Parathyroid adenoma (tissue), 2 donors: ENCODE measurements around the gene MBNL1.

Experiments
- H2AFZ ChIP-seq: fragments of 300-600 bp; sonication (generic); one replicate; pipeline ENCODE4 v1.7.0; 2017; ENCODE audit warnings: antibody characterized with exemption, mild to moderate bottlenecking
- H3K27ac ChIP-seq: fragments of 300-600 bp; sonication (generic); one replicate; pipeline ENCODE4 v1.7.0; 2017
- H3K27me3 ChIP-seq: fragments of 300-600 bp; sonication (generic); one replicate; pipeline ENCODE4 v1.7.0; 2017; ENCODE audit warnings: low read length; ENCODE audit not compliant: control insufficient read depth, insufficient read depth
- H3K36me3 ChIP-seq: fragments of 300-600 bp; sonication (generic); one replicate; pipeline ENCODE4 v1.7.0; 2017; ENCODE audit warnings: low read length; ENCODE audit not compliant: control insufficient read depth, insufficient read depth
- H3K4me1 ChIP-seq: fragments of 300-600 bp; sonication (generic); one replicate; pipeline ENCODE4 v1.7.0; 2017; ENCODE audit warnings: control low read depth
- H3K4me2 ChIP-seq: fragments of 300-600 bp; sonication (generic); one replicate; pipeline ENCODE4 v1.7.0; 2017; ENCODE audit warnings: low read length
- H3K4me3 ChIP-seq: fragments of 300-600 bp; sonication (generic); one replicate; pipeline ENCODE4 v1.7.0; 2017; ENCODE audit warnings: low read depth, low read length
- H3K79me2 ChIP-seq: fragments of 300-600 bp; sonication (generic); one replicate; pipeline ENCODE4 v1.7.0; 2017; ENCODE audit warnings: control low read depth
- H3K9ac ChIP-seq: fragments of 300-600 bp; sonication (generic); one replicate; pipeline ENCODE4 v1.7.0; 2017; ENCODE audit warnings: mild to moderate bottlenecking
- H3K9me3 ChIP-seq: fragments of 300-600 bp; sonication (generic); one replicate; pipeline ENCODE4 v1.7.0; 2017; ENCODE audit warnings: low read length; ENCODE audit not compliant: control insufficient read depth
- TF ChIP-seq, protein P1 (sequence below): fragments of 300-600 bp; sonication (generic); IDR thresholded peaks from one replicate; pipeline ENCODE4 v1.7.0; 2017; ENCODE audit warnings: antibody characterized with exemption, mild to moderate bottlenecking
- donor health status: primary hyperparathyroidism.

The MBNL1 gene

GRCh38 chr3:152264378-152264777 is 4.4 kb upstream of the MBNL1 start:
- H3K9ac ChIP-seq = no peak overlapping the region
- no peak overlapping the region for H2AFZ ChIP-seq

DNA sequence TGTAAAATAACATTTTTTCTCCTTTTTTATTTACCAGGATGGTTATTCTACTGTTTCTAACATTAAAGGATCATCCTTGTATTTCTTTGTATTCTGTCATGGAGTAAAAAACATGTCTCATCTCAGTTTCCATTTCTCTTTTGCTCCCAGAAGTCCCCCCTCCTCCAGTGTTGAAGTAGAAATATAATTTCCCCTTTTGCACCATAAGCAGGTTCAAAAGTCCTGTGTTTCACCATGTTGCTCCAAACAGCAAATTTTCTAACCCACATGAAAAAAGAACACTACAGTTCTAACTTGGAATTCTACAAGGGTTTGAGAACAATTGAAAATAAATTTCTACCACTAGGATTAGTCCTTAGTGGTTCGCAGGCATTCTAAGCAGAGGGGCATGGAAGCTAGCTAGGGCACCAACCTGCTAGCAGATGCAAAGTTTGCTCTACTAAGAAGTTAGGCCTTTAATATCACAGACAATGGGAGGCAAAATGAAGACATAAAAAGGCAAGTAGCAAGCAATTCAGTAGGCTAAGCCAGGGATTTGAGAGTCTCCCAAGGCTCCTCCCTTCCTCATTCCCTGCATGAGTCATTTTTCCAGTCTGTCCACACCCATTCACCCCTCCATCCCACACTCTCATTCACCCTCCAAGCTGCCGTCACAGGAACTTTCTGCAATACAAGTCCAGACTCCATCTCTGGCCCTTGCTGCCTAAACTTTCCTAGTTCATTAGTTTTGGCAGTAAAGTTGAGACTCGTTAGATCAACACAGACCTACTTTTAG is 2.3 kb upstream of the MBNL1 start:
- peak overlapping the region; percentile 95 for H3K27ac ChIP-seq
- H3K4me3 ChIP-seq = no peak overlapping the region
- H3K9me3 ChIP-seq = no peaks in the 10 kb centered on the region
- TF ChIP-seq, protein P1, sequence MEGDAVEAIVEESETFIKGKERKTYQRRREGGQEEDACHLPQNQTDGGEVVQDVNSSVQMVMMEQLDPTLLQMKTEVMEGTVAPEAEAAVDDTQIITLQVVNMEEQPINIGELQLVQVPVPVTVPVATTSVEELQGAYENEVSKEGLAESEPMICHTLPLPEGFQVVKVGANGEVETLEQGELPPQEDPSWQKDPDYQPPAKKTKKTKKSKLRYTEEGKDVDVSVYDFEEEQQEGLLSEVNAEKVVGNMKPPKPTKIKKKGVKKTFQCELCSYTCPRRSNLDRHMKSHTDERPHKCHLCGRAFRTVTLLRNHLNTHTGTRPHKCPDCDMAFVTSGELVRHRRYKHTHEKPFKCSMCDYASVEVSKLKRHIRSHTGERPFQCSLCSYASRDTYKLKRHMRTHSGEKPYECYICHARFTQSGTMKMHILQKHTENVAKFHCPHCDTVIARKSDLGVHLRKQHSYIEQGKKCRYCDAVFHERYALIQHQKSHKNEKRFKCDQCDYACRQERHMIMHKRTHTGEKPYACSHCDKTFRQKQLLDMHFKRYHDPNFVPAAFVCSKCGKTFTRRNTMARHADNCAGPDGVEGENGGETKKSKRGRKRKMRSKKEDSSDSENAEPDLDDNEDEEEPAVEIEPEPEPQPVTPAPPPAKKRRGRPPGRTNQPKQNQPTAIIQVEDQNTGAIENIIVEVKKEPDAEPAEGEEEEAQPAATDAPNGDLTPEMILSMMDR = no peak
- H3K36me3 ChIP-seq = no peaks in the 10 kb centered on the region
- no peak overlapping the region for H3K4me2 ChIP-seq
- peaks cover 7% of the 10 kb centered on the region for H3K4me1 ChIP-seq
- peak overlapping the region; percentile 29 for H2AFZ ChIP-seq
- H3K9ac ChIP-seq = no peak overlapping the region
- H3K27me3 ChIP-seq = no peaks in the 10 kb centered on the region
- H3K79me2 ChIP-seq = peaks cover 8% of the 10 kb centered on the region

More at GRCh38 chr3:152264378-152264777, 4.4 kb upstream of the MBNL1 start:
- Histone ChIP-seq H3K9me3 (no peaks in the 10 kb centered on the region), H3K79me2 (peaks cover 8% of the 10 kb centered on the region), H3K27me3 (no peaks in the 10 kb centered on the region), H3K4me1 (peaks cover 7% of the 10 kb centered on the region), H3K27ac (no peak overlapping the region), H3K4me3 (no peak overlapping the region), H3K4me2 (no peak overlapping the region), H3K36me3 (no peaks in the 10 kb centered on the region)
- TF ChIP-seq, protein P1 = no peak

DNA sequence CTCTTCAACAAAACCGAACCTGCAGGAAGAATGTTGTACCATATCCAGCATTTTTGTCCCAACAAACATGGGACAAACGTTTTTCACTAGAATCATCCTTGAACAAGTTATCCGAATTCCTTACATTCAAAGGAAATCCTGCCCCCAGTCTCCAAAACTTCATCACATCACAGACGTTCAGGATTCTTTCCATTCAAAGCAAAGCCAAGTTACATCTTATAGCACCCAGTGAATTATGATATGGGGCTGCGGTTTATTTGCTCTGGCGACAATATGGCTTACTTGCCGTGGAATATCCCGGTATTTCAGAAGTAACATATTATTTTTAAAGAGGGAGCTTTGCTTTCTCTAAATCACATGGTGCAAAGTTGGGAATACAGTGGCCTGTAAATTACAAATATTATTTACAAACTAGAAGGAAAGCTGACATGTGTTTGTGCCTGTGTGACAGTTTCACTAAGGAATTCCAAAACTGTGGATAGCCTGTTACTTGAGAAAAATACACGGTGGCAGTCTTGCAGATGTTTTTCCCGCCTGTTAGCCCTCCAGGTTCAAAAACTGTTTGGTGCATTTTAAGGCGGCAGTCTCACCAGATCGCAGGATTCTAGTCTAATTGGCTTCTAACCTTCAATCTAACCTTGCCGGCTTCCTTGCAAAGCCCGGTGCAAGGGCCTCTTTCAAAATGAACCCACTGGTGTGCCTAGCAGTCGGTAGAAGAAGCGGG is 736 bp upstream of the MBNL1 start:
- peak overlapping the region; percentile 95 for H3K27ac ChIP-seq
- peak overlapping the region; percentile 89 for H2AFZ ChIP-seq
- H3K27me3 ChIP-seq = no peaks in the 10 kb centered on the region
- H3K79me2 ChIP-seq = peaks cover 11% of the 10 kb centered on the region
- no peaks in the 10 kb centered on the region for H3K36me3 ChIP-seq
- H3K4me1 ChIP-seq = peaks cover 7% of the 10 kb centered on the region
- no peaks in the 10 kb centered on the region for H3K9me3 ChIP-seq
- peak overlapping the region; percentile 86 for H3K4me3 ChIP-seq
- H3K4me2 ChIP-seq = peak overlapping the region; percentile 68
- peak overlapping the region; percentile 83 for H3K9ac ChIP-seq
- TF ChIP-seq, protein P1 = no peak

DNA sequence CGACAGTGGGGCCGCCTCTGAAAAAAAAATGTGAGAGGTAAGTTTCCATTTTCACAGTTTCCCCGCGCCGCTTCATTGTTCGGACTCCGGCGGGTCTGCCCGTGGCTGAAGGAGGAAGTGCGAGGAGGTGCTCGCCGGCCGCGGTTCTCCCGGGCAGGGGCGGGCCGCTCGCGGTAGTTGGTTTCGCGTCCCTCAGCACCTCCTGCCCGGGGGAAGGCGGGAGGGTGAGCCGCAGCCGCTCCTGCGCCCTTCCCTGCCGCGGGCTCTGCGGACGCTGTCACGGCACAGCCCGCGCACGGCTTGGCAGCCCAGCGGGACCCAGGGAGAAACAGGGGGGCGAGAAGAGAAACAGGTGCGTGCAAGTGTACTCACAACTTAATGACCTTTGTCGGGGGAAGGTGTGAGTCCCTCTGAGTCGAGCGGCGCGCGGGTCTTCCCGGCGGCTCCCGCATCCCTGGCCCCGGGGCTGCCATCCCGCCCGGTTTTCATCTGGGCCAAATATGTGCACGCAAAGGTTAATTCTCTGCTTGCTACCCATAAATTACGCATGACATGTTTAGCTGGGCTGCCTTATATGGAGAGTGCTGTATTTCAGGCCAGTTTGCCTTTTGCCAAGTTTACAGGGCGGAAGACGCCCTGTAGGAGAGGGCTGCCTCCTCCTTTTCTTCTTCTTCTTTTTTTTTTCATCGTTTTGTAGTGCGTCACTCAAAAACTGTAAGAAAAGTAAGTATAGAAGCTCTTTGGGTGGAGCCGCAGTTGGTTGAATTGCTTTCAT is 514 bp downstream of the MBNL1 start:
- no peaks in the 10 kb centered on the region for H3K9me3 ChIP-seq
- no peaks in the 10 kb centered on the region for H3K36me3 ChIP-seq
- peaks cover 7% of the 10 kb centered on the region for H3K4me1 ChIP-seq
- peaks cover 11% of the 10 kb centered on the region for H3K79me2 ChIP-seq
- H3K4me2 ChIP-seq = peak overlapping the region; percentile 68
- H2AFZ ChIP-seq = peak overlapping the region; percentile 89
- H3K4me3 ChIP-seq = peak overlapping the region; percentile 86
- TF ChIP-seq, protein P1 = no peak
- H3K27ac ChIP-seq = peak overlapping the region; percentile 95
- H3K9ac ChIP-seq = peak overlapping the region; percentile 78
- no peaks in the 10 kb centered on the region for H3K27me3 ChIP-seq
